Measurements from ENCODE around the gene PRPS2.

DNA sequence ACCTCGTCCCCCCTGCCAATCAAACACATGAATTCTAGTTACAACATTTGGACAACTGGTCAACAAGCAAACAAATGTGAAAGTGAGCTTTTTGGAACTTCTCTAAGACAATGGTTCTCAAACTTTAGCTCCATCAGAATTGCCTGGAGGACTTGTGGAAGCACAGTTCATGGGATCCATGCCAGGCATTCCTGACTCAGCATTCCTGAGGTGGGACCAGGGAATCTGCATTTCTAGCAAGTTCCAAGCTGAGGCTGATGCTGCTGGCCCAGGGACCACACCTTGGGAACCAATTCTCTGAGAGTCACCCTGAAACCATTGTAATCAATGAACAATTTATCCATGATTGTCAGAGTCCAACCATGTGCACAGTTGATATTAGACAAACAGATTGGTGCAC lies 43.8 kb upstream of the PRPS2 start:
- no peak for TF ChIP-seq EZH2 (IDR thresholded peaks at IDR 0.05; ENCODE audit: low read length)
- TF ChIP-seq, protein P1, sequence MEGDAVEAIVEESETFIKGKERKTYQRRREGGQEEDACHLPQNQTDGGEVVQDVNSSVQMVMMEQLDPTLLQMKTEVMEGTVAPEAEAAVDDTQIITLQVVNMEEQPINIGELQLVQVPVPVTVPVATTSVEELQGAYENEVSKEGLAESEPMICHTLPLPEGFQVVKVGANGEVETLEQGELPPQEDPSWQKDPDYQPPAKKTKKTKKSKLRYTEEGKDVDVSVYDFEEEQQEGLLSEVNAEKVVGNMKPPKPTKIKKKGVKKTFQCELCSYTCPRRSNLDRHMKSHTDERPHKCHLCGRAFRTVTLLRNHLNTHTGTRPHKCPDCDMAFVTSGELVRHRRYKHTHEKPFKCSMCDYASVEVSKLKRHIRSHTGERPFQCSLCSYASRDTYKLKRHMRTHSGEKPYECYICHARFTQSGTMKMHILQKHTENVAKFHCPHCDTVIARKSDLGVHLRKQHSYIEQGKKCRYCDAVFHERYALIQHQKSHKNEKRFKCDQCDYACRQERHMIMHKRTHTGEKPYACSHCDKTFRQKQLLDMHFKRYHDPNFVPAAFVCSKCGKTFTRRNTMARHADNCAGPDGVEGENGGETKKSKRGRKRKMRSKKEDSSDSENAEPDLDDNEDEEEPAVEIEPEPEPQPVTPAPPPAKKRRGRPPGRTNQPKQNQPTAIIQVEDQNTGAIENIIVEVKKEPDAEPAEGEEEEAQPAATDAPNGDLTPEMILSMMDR (optimal IDR thresholded peaks at IDR 0.05 in 1 of 3, IDR thresholded peaks at IDR 0.05 in 1 of 3, conservative IDR thresholded peaks at IDR 0.05 in 1 of 3; ENCODE audit: extremely low read depth in 1 of 3, insufficient read depth in 2 of 3, low read length in 3 of 3), result no peak
